KG1 (cell line): ENCODE measurements around the gene MBD6.

Experiments
- DNase-seq: peaks from one replicate; lab custom pipeline; 2025; lab: John Stamatoyannopoulos, UW

MBD6 gene

GRCh38 chr12:57575771-57576612, 53.4 kb downstream of the MBD6 start:
- no peak for DNase-seq

DNA sequence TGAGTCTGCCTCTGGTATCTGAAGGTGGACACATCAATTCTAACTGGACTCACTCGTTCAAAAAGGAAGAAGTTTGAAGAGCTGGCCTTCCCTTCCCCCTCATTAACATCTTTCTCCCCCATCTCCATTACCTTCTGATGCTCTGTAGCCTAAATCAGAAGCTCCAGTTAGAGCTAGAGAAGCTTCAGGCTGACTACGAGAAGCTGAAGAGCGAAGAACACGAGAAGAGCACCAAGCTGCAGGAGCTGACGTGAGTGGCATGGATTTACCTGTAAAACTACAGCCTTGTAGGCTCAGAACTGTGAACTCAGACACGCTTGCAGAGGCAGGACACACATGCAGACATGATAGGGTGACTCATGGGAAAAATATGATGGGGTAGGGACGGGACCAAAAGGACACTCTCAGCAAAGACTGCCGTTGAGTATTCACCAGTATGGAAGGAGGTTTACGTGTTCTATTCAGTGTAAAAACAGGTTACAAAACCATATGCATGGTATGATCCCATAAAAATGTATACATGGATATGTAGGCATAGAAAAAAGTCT, 54.1 kb downstream of the MBD6 start:
- no peak for DNase-seq

- DNase-seq, result no peak
These were observed 55.5 kb downstream of the MBD6 start for GRCh38 chr12:57577981-57578758.

- no peak for DNase-seq
These were observed 56.4 kb downstream of the MBD6 start for GRCh38 chr12:57579011-57579410.
